Measurements from ENCODE around the gene STAT5B. TPM values are rescaled to one million over a fixed set of nuclear protein-coding genes. Genes with fewer than 3 reads are reported as not detected.
A peak's percentile ranks its signal among the peaks of the same experiment; 100 is the strongest.

STAT5B gene
- total and polyA plus RNA-seq, 2 of the 13 experiments (the other 11 are each of a cell fraction or from before 2014, with no cell fraction given) = 21.0 to 42.8 TPM

- peak; percentile 37 for DNase-seq (ENCODE audit: low spot score)
- H3K4me1 ChIP-seq (ENCODE audit: insufficient read depth, low read length) = peaks cover 39% of the 10 kb centered on the region
- in situ Hi-C loops (cut with HindIII; ENCODE audit: extremely low pct_ligation_motif_present, low pct_unique_long_range_greater_than_20kb) (no loop called here), intact Hi-C loops (cut with micrococcal nuclease; ENCODE audit: unreplicated experiment) (no loop called here)
- H3K4me2 ChIP-seq (ENCODE audit: low read depth, low read length) = no peak overlapping the region
- no TSS peak for BruUV-seq (replicated peaks)
- no peaks in the 10 kb centered on the region for H4K20me1 ChIP-seq (ENCODE audit: insufficient read depth, low read length)
- peak; percentile 52 for FAIRE-seq
- H3K79me2 ChIP-seq (ENCODE audit: insufficient read depth, low read length) = peaks cover 18% of the 10 kb centered on the region
- H3K9ac ChIP-seq (ENCODE audit: insufficient read depth, low read depth, low read length) = no peak overlapping the region
- H3K36me3 ChIP-seq (replicated peaks in 1 of 2; ENCODE audit: control insufficient read depth in 1 of 2, insufficient read depth in 2 of 2, low read length in 2 of 2) = no peaks in the 10 kb centered on the region
- no peak overlapping the region for H3K4me3 ChIP-seq (replicated peaks in 1 of 3; ENCODE audit: insufficient read depth in 1 of 3, low read depth in 2 of 3, low read length in 3 of 3)
- WGBS (ENCODE audit: low lambda C conversion rate) = 72% methylated on average over 2 of the region's 2 CpGs
- CTCF ChIA-PET (ENCODE audit: low intra/inter-chr PET ratio, low total read pairs) = interaction anchor here (1.2 kb wide), 1 partner anchor 29 kb away, joined by 4 read pairs; no protein-coding TSS in a partner anchor
- no peak overlapping the region for H2AFZ ChIP-seq (ENCODE audit: low read length)
- ATAC-seq = no peak
- POLR2A ChIA-PET = interaction anchor here (0.7 to 0.8 kb wide), 3 partner anchors 18 to 57 kb away, joined by 3 to 4 read pairs (median 3); partner anchors contain the start of gene GHDC
- no peak overlapping the region for H3K27ac ChIP-seq (ENCODE audit: extremely low read length, insufficient read depth, low read length)
- H3K27me3 ChIP-seq (ENCODE audit: control insufficient read depth in 1 of 2, insufficient read depth in 2 of 2, low read length in 2 of 2) = no peaks in the 10 kb centered on the region
- no peaks in the 10 kb centered on the region for H3K9me3 ChIP-seq (ENCODE audit: low read length)
- TF ChIP-seq ZNF44 (CRISPR knock-in tag; IDR thresholded peaks at IDR 0.05) = no peak
- no peak for TF ChIP-seq FOSL2 (CRISPR knock-in tag; IDR thresholded peaks at IDR 0.05)
- TF ChIP-seq FLYWCH1 (CRISPR knock-in tag; IDR thresholded peaks at IDR 0.05) = no peak
- no peak for TF ChIP-seq MAFF (IDR thresholded peaks at IDR 0.05; ENCODE audit: low read depth, low read length)
- TF ChIP-seq HMGA1 (CRISPR knock-in tag; conservative IDR thresholded peaks at IDR 0.05) = no peak
- TF ChIP-seq CTCF (CRISPR knock-in tag; IDR thresholded peaks at IDR 0.05) = peak; percentile 40; the same call in 1 of the 2 replicates
- TF ChIP-seq SRF (IDR thresholded peaks at IDR 0.05; ENCODE audit: low read depth, low read length) = peak; percentile 77; the same call in 1 of the 2 replicates
- TF ChIP-seq RAD21 (CRISPR knock-in tag; IDR thresholded peaks at IDR 0.05) = 0 out of 2 replicates have a peak, but pooled peaks have one; percentile 30
- TF ChIP-seq ZNF740 (CRISPR knock-in tag; IDR thresholded peaks at IDR 0.05) = no peak
- no peak for TF ChIP-seq ZNF292 (CRISPR knock-in tag; IDR thresholded peaks at IDR 0.05; ENCODE audit: borderline replicate concordance, low read depth)
- TF ChIP-seq DPF2 (CRISPR knock-in tag; IDR thresholded peaks at IDR 0.05; ENCODE audit: borderline replicate concordance, low read depth) = no peak
- no peak for TF ChIP-seq KDM2A (CRISPR knock-in tag; IDR thresholded peaks at IDR 0.05; ENCODE audit: borderline replicate concordance, low read depth)
- no peak for TF ChIP-seq BATF2 (CRISPR knock-in tag; IDR thresholded peaks at IDR 0.05)
- TF ChIP-seq STAG1 (CRISPR knock-in tag; IDR thresholded peaks at IDR 0.05) = peak; percentile 36
- TF ChIP-seq ESRRA (CRISPR knock-in tag; IDR thresholded peaks at IDR 0.05; ENCODE audit: low read depth) = no peak
- peak; percentile 59; the same call in 1 of the 2 replicates for TF ChIP-seq SMC3 (IDR thresholded peaks at IDR 0.05; ENCODE audit: low read length)
- TF ChIP-seq STAT5B (CRISPR knock-in tag; IDR thresholded peaks at IDR 0.05) = no peak
- no peak for TF ChIP-seq ZBTB7B (CRISPR knock-in tag; IDR thresholded peaks at IDR 0.05)
- no peak for TF ChIP-seq ZFP41 (CRISPR knock-in tag; IDR thresholded peaks at IDR 0.05; ENCODE audit: borderline replicate concordance)
- no peak for TF ChIP-seq CAMTA2 (CRISPR knock-in tag; IDR thresholded peaks at IDR 0.05; ENCODE audit: borderline replicate concordance)
- TF ChIP-seq CBX5 (CRISPR knock-in tag; IDR thresholded peaks at IDR 0.05; ENCODE audit: borderline replicate concordance) = no peak
- TF ChIP-seq CEBPG (CRISPR knock-in tag; IDR thresholded peaks at IDR 0.05) = peak; percentile 12; the same call in 1 of the 2 replicates
- TF ChIP-seq KMT2A (CRISPR knock-in tag; IDR thresholded peaks at IDR 0.05) = no peak
- no peak for TF ChIP-seq ZFAT (CRISPR knock-in tag; conservative IDR thresholded peaks at IDR 0.05)
- no peak for TF ChIP-seq MED13 (CRISPR knock-in tag; IDR thresholded peaks at IDR 0.05)
- TF ChIP-seq RARG (CRISPR knock-in tag; IDR thresholded peaks at IDR 0.05; ENCODE audit: low read depth) = no peak
- TF ChIP-seq ZBTB3 (CRISPR knock-in tag; IDR thresholded peaks at IDR 0.05; ENCODE audit: borderline replicate concordance, low read depth) = no peak
Observed at GRCh38 chr17:42251115-42251514, 25.1 kb downstream of the STAT5B start.
